ENCODE data around the gene KBTBD3. TPM values are rescaled to one million over a fixed set of nuclear protein-coding genes. Genes with fewer than 3 reads are reported as not detected.
"Not testable (repeated sequence)": the region's sequence is repeated elsewhere in the genome, so short reads cannot be mapped to it uniquely, and the experiment has no call there.

KBTBD3 gene
- total RNA-seq, 1 donor from 2014 or later = 7.5 TPM

DNA sequence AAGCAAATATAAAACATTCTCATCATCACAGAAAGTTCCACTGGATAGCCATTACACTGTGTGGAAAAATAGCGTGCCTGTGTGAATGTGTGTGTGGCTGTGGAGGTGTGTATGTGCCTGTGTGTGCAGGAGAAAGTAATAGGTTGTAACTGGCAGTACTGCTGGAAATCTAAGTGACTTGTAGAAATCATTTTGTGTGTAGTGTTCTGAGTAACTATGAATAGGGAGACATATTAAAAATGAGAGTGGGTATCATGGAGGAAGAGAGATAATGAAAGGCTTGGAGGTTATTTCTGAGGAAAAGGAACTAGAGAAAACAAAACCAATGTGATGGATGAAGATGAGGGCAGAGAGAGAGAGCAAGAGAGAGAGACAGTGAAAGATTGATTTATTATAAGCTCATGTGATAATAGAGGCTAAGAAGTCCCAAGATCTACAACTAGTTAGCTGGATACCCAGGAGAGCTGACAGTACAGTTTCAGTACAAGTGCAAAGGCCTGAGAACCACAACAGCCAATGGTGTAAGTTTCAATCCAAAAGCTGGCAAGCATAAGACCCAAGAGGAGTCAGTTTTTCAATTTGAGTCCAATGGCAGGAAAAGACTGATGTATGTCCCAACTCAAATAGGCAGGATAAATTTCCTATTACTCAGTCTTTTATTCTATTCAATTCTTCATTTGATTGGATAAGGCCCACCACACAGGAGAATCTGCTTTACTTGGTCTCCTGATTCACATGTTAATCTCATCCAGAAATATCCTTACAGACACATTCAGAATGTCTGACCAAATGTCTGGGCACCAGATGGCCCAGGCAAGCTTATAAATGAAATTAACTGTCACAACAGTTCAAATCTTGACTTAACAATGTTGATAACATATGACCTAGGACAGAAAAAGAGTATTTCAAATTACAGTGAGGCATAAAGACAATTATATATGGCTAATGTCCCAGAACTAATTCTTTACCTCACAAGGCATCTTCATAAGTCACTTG, 14.9 kb downstream of the KBTBD3 start:
- intact Hi-C loops (cut with micrococcal nuclease) = no loop called here

DNA sequence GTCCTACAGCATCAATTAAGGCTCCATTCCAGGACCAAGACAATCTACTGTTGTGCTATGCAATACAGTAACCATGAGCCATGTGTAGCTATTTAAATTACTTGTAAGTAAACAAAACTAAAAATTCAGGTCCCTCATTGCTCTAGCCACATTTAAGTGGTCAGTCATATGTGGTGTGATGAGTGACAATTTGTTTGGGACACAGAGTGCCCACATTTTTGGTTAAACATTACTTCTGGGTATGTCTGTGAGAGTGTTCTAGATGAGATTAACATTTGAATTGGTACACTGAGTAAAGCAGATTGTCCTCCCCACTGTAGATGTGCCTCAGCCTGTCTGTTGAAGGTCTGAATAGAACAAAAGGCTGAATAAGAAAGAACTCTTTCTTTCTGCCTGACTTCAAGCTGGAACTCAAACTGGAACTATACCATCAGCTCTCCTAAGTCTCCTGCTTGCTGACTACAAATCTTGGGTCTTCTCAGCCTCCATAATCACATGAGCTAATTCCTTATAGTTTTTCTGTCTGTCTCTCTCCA, 15.8 kb downstream of the KBTBD3 start:
- intact Hi-C loops (cut with micrococcal nuclease) = no loop called here

DNA sequence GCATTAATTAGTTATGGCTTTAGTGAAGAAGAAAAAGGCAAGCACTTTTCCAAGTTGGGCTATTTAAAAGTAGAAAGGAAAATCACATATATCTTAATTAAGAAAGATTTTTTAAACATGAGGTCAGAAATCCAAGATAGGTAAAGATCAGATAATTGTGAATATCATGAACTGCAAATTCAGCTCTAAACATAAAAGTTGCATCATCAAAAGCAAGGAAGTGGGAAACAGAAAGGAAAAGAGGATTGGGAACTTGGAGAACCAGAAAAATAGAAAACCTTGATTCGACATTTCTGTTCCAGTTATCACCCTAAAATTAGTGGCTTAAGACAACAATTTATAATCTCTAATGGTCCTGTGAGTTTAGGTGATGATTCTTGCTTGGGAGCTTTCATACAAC, 17.5 kb downstream of the KBTBD3 start:
- intact Hi-C loops (cut with micrococcal nuclease) = no loop called here

DNA sequence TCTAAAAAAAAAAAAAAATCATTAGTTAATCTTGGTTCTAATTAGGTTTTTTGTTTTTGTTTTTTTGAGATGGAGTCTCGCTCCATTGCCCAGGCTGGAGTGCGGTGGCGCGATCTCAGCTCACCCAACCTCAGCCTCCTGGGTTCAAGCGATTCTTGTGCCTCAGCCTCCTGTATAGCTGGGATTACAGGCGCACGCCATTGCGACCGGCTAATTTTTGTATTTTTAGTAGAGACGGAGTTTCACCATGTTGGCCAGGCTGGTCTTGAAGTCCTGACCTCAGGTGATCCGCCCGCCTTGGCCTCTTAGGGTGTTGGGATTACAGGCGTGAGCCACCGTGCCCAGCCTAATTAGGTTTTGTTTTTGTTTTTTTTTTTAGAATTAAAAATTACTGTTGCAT, 18.8 kb downstream of the KBTBD3 start:
- intact Hi-C loops (cut with micrococcal nuclease) = not testable (repeated sequence)

DNA sequence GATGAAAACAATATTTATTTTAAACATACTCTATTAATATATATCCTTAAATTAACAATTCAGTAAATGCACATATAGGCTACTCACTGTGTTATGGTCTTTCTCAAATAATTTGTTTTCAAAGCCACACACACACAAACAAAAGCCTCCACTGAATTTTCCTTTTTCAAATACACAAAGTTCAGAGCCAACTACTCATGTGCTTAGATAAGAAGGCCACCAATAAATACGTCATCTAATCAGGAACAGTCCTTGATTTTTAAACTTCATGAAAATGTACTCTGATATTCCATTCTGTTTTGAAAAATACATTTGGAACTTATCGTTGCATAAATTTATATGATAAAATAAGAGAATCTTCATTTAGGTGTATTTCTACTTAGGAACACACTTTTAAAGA, 26.0 kb downstream of the KBTBD3 start:
- intact Hi-C loops (cut with micrococcal nuclease) = no loop called here

DNA sequence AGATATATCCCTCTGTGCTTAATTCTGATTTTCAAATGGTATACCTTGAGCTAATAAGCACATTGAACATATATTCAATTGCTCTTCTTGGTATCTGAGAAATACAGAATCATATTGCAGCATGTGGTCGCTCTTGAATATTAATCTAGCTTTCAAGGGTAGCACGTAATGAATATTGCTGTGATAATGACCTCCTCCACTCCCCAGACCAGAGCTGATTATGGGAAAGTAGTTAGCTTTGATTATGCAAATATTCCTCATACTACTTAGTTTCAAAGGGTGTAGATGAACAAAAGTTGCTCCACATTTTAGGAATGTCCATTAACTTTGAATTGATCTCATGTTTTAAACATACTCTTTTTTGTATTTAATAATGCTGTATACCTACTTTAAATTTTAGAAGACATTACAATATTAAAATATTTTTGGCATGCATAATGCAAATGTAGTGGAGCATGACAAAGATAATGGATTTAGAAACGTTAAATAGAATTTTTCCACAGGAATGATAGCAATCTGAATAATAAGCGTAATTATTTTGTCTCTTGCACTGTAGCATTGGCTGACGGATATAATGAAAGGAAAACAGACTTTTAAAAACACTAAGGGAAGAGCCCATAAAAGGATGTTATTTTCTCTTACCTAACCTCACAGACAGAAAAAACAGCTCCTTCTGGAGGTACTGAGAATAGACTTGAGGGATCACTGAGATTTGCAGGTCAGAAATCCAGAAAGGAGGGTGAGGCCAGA, 27.2 kb downstream of the KBTBD3 start:
- intact Hi-C loops (cut with micrococcal nuclease) = no loop called here

DNA sequence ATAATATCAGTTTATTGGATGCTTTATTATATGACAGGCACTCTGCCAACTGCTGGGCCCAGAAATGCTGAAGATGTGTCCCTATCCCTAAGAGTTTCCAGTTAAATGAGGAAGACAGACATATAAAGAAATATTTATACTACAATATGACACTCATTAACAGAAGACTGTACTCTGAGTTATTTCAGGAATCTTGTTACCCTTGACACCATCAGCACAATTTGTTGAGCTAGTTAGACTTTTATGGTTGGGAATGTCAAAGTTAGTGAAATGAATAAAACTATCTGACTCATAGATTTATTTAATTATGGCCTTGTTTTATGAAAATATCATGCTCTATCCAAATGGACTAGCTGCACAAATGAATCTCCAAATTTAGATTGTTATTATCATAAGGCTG, 29.5 kb downstream of the KBTBD3 start:
- intact Hi-C loops (cut with micrococcal nuclease) = no loop called here

DNA sequence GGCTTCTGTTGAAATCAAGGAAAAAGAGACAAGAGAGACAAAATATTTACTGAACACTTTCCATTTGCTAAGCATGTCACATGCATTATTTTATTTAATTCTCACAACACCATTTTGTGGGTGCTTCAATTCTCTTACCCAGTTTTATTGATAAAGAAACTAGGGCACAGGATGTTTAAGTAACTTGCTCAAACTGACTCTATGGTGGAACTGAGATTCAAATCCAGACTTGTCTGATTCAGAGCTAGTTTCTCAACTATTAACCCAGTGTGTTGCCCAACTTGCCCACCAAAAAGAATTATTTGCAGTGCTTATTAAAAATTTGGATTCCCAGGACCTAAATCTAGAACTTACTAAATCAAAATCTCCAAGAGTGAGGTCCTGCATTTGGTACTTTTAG, 33.6 kb downstream of the KBTBD3 start:
- intact Hi-C loops (cut with micrococcal nuclease) = no loop called here

DNA sequence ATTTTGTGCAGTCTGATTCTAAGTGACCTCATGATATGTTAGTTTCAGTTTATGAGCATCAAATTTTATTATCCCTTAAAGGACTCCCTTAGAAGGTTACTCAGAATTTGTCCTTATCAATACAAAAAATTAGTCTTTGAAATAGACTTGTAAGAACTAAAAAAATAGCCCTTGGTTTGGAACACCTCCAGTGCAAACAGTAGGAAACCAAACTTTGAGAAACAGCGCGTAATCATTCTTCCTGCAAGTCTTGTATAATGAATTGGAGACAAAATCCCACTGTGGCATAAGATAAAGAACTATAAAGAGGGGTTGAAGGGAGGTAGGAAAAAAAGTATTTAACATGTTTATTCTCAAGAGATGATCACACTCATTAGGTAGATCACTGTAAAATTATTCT, 44.3 kb downstream of the KBTBD3 start:
- intact Hi-C loops (cut with micrococcal nuclease) = no loop called here

DNA sequence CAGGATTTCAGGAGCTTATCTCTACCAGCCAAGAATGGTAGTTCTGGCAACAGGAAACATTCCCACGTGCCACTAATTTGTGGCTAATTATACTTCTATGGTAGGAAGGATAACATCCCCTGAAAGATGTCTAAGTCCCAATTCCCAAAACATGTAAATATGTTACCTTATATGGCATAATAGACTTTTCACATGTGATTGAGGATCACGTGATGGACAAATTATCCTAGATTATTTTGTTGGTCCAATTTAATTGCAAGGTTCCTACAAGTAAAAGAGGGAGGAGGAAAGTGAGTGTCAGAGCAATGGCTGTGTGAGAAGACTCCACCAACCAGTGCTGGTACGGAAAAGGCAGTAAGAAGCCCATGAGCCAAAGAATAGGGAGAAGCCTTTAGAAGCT, 45.2 kb downstream of the KBTBD3 start:
- intact Hi-C loops (cut with micrococcal nuclease) = loop anchor here (1.0 kb wide), 1 partner anchor 19 kb away; no protein-coding TSS in a partner anchor

DNA sequence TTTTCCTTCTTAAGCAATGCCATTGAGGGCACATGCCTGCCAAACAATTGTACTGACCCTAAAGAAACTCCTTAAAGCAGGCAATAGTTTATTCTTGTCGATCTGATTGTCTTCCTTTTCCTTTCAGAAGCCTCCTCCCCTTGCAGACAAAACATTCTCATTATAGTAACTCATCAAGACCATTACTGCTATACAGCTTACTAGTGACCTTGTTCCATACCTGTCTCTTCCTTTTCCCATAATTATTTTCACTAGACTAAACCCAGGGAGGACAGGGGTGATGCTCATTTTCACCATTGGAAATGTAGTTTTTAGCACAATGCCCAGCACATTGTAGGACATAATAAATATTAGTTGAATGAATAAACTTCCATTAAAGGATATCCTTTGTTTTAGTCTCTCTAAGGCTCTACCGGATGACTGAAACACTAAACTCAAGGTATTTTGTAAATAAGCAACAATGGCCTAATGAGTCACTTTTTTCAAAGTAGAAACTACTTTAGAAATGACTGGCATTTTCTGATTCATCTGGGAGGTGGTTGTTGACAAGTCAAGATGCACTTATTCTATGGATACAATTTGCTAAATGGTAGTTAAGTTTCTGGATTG, 45.8 kb downstream of the KBTBD3 start:
- intact Hi-C loops (cut with micrococcal nuclease) = loop anchor here (1.0 kb wide), 1 partner anchor 18 kb away; no protein-coding TSS in a partner anchor

DNA sequence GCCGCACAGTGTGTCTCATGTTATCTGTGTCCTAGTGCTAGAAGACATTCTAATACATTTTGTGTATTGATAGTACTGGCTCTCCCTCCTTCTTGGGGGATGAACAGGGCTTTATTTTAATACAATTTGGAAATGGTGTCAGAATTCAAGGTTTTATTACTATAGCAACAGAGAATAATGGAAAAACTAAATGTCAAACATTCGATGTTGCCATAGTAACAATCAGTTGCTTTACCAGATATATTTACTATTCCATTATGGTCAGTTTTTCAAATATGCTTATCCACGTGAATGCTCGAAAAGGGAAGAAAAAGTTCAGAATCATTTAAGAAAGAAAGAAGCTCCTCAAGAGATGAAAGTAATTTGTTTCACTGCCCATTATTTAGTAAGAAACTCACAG, 46.5 kb downstream of the KBTBD3 start:
- intact Hi-C loops (cut with micrococcal nuclease) = loop anchor here (1.0 kb wide), 1 partner anchor 17 kb away; no protein-coding TSS in a partner anchor

DNA sequence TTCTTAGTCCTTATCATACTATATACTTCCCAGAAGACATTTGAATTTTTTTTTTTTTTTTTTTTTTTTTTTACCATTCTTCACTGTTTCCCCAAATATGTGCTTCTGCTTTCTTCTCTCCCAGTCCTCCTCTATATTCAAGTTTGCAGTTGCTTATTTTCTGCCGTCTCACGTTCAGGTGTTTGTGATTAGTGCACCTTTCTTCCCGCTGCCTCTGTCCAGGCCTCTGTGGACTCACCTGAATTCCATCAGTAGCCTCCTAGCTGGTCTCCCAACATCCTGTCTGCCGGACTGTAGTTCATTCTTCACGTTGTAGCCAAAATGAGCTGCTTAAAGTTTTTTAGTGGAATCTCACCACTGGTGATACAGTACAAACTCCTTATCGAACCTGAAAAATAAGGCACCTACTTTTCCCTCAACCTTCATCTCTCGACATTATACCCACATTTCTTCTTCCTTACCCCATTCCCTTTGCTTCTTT, 54.3 kb downstream of the KBTBD3 start:
- intact Hi-C loops (cut with micrococcal nuclease) = loop anchor here (1.0 to 5.0 kb wide), 8 partner anchors 54 to 1836 kb away; partner anchors contain the start of genes AASDHPPT, ALKBH8, CARD16 and CASP4

DNA sequence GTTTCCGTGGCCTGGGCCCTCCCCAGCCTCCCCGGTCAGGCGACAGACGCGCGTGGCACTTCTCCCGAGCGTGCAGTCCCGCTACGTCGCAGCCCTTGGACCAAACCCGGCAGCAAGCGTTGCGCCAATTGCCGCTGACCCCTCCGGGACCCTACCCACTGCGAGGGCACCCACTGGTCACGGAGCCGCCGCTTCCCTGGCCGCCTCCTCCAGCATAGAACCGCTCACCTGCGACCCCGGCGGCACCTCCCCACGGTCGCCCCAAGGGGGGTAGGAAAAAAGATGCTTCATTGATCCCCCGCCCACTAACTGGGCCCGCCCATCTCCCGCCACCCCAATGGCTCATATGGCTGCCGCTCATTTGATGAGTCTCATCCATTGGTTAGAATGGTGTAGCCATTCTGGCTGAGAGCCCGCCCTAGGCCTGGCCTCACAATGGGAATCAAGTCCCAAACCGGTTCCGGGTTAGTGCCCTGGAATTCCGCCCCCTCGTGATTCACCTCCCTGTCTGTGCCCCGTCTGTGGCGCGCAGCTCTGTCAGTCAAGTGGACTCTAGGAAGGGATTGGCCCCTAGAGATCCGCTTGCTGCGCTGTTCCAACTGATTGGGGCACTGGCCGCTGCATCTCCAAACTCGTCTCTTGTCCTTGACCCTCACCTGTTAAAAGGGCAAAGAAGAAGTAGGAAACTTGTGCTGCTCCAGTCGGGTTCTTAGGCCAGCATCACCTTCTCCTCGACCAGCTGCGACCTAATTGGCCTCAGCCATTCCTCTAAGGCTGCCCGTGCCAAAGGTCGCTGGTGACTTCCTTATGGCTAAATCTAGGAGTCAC, 55.0 kb downstream of the KBTBD3 start, which contains the start of gene MSANTD4:
TSS of gene MSANTD4 (minus strand) at position 274 of the 828 bp plus-strand sequence. CDS start 11,323 bp downstream, outside the sequence.
- intact Hi-C loops (cut with micrococcal nuclease) = loop anchor here (1.0 to 5.0 kb wide), 8 partner anchors 55 to 1837 kb away; partner anchors contain the start of genes AASDHPPT, ALKBH8, CARD16 and CASP4

DNA sequence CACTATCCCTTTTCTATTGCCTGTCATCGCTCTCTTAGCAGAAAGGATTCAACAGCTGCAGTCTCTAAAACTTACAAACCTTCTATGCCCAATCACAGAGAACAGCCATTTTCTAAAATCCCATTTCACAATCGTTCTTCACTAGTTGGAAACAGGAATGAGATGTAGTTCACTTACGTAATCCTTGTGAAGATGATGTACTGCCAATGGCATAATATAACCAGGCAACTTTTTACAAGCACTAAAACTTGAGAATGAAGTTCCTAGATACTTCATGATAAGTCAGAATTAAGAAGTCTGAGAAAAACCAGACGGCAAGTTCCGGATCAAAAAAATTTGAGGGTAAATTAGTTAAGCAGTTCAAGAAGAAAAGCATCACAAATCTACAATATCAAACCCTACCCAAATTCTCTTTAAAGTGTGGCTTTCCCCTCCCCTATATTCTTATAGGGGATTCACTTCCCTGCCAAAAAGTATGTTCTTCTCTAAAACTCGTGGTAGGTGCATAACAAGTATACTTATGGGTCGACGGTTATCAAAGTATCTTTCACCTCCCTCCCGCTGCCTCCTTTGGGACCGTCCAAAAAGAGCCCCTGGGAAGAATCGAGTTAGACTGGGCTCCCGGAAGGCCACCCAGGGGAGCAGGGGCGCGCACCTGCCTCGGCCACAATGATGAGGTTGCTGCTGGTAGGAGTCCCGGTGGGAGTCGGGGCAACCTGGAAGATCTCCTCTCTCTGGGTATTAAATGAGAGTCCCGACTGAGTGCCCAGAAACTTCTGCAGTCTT, 55.8 kb downstream of the KBTBD3 start:
- intact Hi-C loops (cut with micrococcal nuclease) = loop anchor here (5.0 kb wide), 2 partner anchors 974 to 1054 kb away; partner anchors contain the start of genes CARD16 and CASP4

DNA sequence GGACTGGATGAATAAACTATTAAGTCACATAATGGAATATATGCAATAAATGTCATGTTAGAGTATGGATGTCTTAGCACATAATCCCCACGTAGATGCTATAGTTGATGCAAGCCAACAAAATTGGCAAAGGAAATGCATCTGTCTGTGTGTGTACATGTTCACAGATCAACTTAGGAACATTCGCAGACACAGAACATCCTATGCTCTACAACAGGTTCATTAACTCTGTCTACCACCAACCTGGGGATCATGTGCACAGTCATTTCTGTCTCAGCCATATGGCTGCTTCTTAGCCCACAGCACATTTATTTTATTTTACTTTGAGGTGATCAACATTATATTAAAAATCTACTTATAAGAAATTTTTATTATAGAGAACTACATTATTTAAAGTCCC, 60.1 kb downstream of the KBTBD3 start:
- intact Hi-C loops (cut with micrococcal nuclease) = no loop called here

DNA sequence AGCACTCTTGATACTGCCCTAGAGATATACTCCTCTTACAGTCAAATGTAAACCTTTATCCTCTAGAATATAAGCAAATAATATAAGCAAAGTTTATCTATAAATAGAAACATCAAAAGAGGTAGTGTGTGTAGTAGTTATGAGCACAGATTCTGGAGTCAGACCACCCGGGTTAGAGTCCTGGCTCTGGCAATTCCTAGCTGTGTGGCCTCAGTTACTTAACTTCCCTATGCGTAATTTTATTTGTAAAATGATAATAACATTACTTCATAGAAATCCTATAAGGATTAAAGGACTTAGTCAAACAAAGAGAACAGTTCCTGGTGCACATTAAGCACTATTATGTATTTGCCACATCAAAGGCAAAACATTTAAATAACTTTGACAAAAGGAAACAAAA, 62.1 kb downstream of the KBTBD3 start:
- intact Hi-C loops (cut with micrococcal nuclease) = no loop called here

DNA sequence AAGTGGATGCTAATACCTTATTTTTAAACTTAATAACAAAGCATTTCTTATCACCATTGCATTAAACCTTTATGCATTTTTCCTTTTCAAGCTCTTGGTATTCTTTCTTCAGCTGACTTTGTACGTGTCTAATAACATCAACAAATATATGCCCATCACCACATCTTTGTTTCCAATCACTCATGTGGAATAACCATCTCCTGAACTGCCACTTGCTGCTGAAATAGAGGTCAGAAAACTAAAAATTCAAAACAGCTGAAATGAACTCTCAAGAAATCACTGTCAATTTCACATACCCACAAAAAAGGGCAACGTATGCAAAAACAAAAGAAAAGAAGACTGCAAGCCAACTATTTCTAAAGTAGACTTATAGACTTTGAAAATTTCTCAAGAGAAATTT, 62.5 kb downstream of the KBTBD3 start:
- intact Hi-C loops (cut with micrococcal nuclease) = no loop called here

DNA sequence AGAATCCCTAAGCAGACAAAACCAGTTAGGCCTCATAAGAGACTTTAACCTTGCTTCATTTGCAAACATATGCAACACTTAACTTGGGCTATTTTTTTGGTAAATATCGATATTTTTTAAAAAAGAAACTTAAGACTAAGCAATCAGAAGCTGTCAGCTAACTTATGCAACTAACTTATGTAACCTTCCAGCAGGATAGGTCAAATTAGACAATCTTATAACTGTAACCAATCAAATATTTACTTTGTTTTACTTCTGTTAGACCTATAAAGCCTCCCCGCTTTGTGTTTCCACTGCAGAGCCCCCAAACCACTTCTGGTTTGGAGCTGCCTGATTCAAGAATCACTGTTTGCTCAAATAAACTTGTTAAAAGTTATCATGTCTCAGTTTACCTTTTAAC, 63.1 kb downstream of the KBTBD3 start:
- intact Hi-C loops (cut with micrococcal nuclease) = no loop called here
